AG09309 (cell line): ENCODE data around the gene LAD1.

Source experiments
- DNase-seq: peaks from one replicate; pipeline ENCODE4 v3.0.0-alpha.2; 2010; ENCODE audit warnings: low read depth
- H3K4me3 ChIP-seq: 2 replicates; pipeline ENCODE4 v1.5.1; 2011; ENCODE audit warnings: mild to moderate bottlenecking, low read depth, low read length, moderate library complexity; ENCODE audit not compliant: control insufficient read depth
- CTCF ChIP-seq: IDR thresholded peaks from 2 replicates; pipeline ENCODE4 v1.5.1; 2011; ENCODE audit warnings: mild to moderate bottlenecking, low read depth, low read length, inconsistent platforms; ENCODE audit not compliant: insufficient read depth, control insufficient read depth; ENCODE audit errors: missing control alignments

The LAD1 gene

GRCh38 chr1:201426479-201427310 is 27.6 kb upstream of the LAD1 start:
- TF ChIP-seq CTCF, result no peak
- no peak for DNase-seq

DNA sequence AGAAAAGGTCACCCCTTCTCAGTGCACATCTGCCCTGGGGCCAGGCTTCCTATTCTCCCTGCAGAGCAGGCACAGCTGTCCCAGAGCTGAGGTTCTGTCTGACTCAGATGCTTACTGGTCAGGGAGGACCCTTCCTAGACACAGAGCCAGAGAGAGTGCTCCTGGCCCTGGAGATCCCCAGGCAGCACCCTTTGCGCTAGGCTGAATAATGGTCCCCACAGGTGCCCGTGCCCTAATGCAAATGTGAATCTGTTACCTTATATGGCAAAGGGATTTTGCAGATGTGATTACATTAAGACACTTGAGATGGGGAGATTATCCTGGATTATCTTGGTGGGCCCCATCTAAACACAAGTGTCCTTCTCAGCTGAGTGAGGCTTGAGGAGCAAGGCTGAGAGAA is 25.0 kb upstream of the LAD1 start:
- no peak for TF ChIP-seq CTCF
- no peak overlapping the region for H3K4me3 ChIP-seq
- DNase-seq, result no peak

More at GRCh38 chr1:201426479-201427310, 27.6 kb upstream of the LAD1 start:
- H3K4me3 ChIP-seq, result no peak overlapping the region

- TF ChIP-seq CTCF, result no peak
- H3K4me3 ChIP-seq, result no peak overlapping the region
- DNase-seq, result no peak
Measured at GRCh38 chr1:201423655-201424054, 24.5 kb upstream of the LAD1 start.

GRCh38 chr1:201422436-201423030 is 23.4 kb upstream of the LAD1 start:
- no peak for TF ChIP-seq CTCF
- no peak for DNase-seq
- H3K4me3 ChIP-seq, result no peak overlapping the region

DNA sequence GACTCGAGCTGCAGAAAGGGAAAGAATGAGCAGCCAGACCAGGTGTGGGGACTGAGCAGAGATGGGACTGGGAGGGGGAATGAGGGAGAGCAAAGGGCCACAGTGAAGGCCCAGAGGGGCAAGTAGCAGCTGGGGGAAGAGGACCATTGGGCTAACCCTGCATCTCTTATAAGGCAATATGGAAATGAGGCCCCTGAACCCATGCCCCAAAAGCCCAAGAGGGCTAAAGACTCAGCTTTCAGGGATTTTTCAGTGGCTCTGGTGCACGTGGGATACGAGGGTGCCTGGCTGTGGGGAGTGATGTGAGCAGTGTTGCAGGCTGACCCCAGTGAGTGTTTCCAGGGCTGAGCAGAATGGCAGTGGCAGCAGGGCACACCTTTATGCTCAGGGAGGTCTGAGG is 22.9 kb upstream of the LAD1 start:
- TF ChIP-seq CTCF, result no peak
- DNase-seq, result no peak
- H3K4me3 ChIP-seq, result no peak overlapping the region

DNA sequence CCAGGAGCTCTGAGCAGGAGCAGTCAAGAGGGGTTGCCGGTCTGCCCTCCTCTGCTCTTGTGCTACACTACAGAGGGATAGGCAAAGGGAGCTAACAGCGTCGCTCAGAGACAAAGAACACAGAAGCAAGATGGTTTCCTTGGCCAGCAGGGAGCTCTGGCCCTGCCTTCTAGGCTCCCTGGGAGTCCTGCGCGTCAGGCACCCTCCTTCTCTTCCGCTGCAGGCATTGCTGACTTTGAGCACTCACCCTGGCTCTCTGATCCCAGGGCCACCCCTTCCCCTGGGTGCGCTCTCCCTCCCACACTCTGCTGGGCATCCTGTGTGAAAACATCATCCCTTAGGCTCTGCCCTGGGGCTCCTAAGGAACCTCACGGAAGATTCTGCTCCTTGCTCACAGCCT is 21.9 kb upstream of the LAD1 start:
- no peak for DNase-seq
- H3K4me3 ChIP-seq, result no peak overlapping the region
- TF ChIP-seq CTCF, result no peak
